Activated B cell treated with CpG ODN at 0.5 μM for 24 hours (primary cell): ENCODE measurements around the gene PRPF6. TPM values are rescaled to one million over a fixed set of nuclear protein-coding genes. Genes with fewer than 3 reads are reported as not detected.

Experiments
- ATAC-seq: fragments of 200-7000 bp; cut with Tn5 transposase; one replicate; pipeline ENCODE4 v1.10.0; 2021; ENCODE audit warnings: low read depth, mild to moderate bottlenecking, moderate library complexity
- CTCF ChIA-PET: fragments of 350-600 bp; sonication (Branson Sonifier 250); formaldehyde crosslinking; loops from one replicate; lab custom pipeline; 2021; ENCODE audit warnings: antibody characterized with exemption; lab: Charles Lee
- POLR2A ChIA-PET: fragments of 350-600 bp; sonication (Branson Sonifier 250); formaldehyde crosslinking; loops from one replicate; lab custom pipeline; 2021; ENCODE audit warnings: antibody characterized with exemption; lab: Charles Lee
- DNase-seq: peaks from one replicate; pipeline ENCODE4 v3.0.0; 2022
- H3K27ac Mint-ChIP-seq: one replicate; pipeline ENCODE4 v1.8.0; 2020; ENCODE audit warnings: mixed read lengths
- H3K27me3 Mint-ChIP-seq: one replicate; pipeline ENCODE4 v1.8.0; 2021; ENCODE audit warnings: mixed read lengths
- H3K36me3 Mint-ChIP-seq: one replicate; pipeline ENCODE4 v1.8.0; 2021; ENCODE audit warnings: low read depth, mixed read lengths
- H3K4me1 Mint-ChIP-seq: one replicate; pipeline ENCODE4 v1.8.0; 2021; ENCODE audit warnings: mixed read lengths
- H3K4me3 Mint-ChIP-seq: one replicate; pipeline ENCODE4 v1.8.0; 2020; ENCODE audit warnings: mild to moderate bottlenecking, mixed read lengths
- H3K9me3 Mint-ChIP-seq: one replicate; pipeline ENCODE4 v1.8.0; 2020; ENCODE audit warnings: mixed read lengths
- intact Hi-C: fragments of 100-400 bp; cut with micrococcal nuclease; formaldehyde crosslinking; loops from one replicate; pipeline ENCODE4 v1.15.1; 2024
- total RNA-seq: library from RNA; stranded (reverse); gene quantifications from 2 replicates; pipeline ENCODE4 v1.2.3, GENCODE V29; 2022
- TF ChIP-seq, protein P1 (sequence below): fragments of 200-600 bp; IDR thresholded peaks from one replicate; pipeline ENCODE4 v1.8.0; 2022; ENCODE audit warnings: antibody characterized with exemption, mild to moderate bottlenecking

PRPF6 gene
- total RNA-seq, 1 donor from 2014 or later: 75.8 TPM

GRCh38 chr20:63943808-63944077 is 37.2 kb upstream of the PRPF6 start:
- no peak overlapping the region for H3K4me3 Mint-ChIP-seq
- ATAC-seq (no peak), DNase-seq (no peak)
- ChIA-PET POLR2A (no interaction called here), CTCF (no interaction called here)
- H3K36me3 Mint-ChIP-seq: peaks cover 38% of the 10 kb centered on the region
- intact Hi-C loops: no loop called here
- peaks cover 33% of the 10 kb centered on the region for H3K4me1 Mint-ChIP-seq
- H3K27me3 Mint-ChIP-seq: no peaks in the 10 kb centered on the region
- H3K27ac Mint-ChIP-seq: no peak overlapping the region
- TF ChIP-seq, protein P1, sequence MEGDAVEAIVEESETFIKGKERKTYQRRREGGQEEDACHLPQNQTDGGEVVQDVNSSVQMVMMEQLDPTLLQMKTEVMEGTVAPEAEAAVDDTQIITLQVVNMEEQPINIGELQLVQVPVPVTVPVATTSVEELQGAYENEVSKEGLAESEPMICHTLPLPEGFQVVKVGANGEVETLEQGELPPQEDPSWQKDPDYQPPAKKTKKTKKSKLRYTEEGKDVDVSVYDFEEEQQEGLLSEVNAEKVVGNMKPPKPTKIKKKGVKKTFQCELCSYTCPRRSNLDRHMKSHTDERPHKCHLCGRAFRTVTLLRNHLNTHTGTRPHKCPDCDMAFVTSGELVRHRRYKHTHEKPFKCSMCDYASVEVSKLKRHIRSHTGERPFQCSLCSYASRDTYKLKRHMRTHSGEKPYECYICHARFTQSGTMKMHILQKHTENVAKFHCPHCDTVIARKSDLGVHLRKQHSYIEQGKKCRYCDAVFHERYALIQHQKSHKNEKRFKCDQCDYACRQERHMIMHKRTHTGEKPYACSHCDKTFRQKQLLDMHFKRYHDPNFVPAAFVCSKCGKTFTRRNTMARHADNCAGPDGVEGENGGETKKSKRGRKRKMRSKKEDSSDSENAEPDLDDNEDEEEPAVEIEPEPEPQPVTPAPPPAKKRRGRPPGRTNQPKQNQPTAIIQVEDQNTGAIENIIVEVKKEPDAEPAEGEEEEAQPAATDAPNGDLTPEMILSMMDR: no peak
- H3K9me3 Mint-ChIP-seq: no peaks in the 10 kb centered on the region

DNA sequence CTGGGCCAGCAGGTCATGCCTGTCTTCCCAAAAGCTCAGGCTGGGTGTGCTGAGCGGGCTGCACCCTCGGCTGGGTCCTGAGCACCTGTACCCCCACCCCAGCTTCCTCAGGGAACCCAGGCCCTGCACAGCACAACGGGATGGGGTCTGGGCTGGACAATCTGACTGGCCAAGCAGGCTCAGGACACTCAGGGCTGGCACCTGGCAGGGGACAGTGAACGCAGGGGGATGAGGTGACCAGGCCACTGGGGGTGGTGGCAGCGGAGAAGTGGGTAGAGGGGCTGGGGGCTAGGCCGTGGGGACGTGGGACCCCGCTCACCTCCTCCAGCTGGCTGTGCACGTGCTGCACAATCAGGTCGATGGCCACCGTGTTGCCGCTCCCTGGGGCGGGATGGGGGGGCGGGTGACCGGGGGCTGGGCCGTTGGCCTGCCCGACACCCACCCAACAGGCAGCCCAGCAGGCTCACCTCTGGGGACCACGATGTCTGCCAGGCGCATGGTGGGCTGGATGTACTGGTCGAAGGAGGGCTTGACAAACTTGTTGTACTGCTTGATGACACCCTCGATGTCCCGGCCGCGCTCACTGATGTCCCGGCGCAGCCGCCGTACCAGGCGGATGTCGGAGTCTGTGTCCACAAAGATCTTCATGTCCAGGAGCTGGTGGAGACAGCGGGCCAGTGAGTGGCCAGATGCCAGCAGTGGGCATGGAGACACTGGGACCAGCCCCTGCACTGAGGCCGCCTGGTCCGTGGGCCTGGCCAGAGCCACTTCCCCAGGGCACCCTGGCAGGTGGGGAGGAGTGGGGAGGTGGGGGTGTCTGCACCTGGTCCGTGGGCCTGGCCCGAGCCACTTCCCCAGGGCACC is 36.6 kb upstream of the PRPF6 start:
- no peak for DNase-seq
- Mint-ChIP-seq H3K36me3 (peaks cover 38% of the 10 kb centered on the region), H3K4me1 (peaks cover 38% of the 10 kb centered on the region), H3K27ac (no peak overlapping the region), H3K4me3 (no peak overlapping the region), H3K9me3 (no peaks in the 10 kb centered on the region), H3K27me3 (no peaks in the 10 kb centered on the region)
- no peak for ATAC-seq
- CTCF ChIA-PET: no interaction called here
- intact Hi-C loops: no loop called here
- POLR2A ChIA-PET: no interaction called here
- TF ChIP-seq, protein P1: no peak

GRCh38 chr20:63945031-63945658 is 35.8 kb upstream of the PRPF6 start:
- Mint-ChIP-seq H3K36me3 (peaks cover 36% of the 10 kb centered on the region), H3K4me1 (peaks cover 47% of the 10 kb centered on the region), H3K9me3 (no peaks in the 10 kb centered on the region), H3K27me3 (no peaks in the 10 kb centered on the region), H3K4me3 (no peak overlapping the region), H3K27ac (no peak overlapping the region)
- ATAC-seq (no peak), DNase-seq (no peak)
- intact Hi-C loops: no loop called here
- POLR2A ChIA-PET: no interaction called here
- CTCF ChIA-PET: no interaction called here
- TF ChIP-seq, protein P1: no peak

GRCh38 chr20:63945921-63946920 is 34.7 kb upstream of the PRPF6 start:
- H3K27me3 Mint-ChIP-seq: no peaks in the 10 kb centered on the region
- peaks cover 52% of the 10 kb centered on the region for H3K4me1 Mint-ChIP-seq
- no peaks in the 10 kb centered on the region for H3K9me3 Mint-ChIP-seq
- no peak overlapping the region for H3K27ac Mint-ChIP-seq
- H3K4me3 Mint-ChIP-seq: no peak overlapping the region
- CTCF ChIA-PET: no interaction called here
- ATAC-seq (no peak), DNase-seq (no peak)
- intact Hi-C loops: no loop called here
- peaks cover 28% of the 10 kb centered on the region for H3K36me3 Mint-ChIP-seq
- TF ChIP-seq, protein P1: no peak
- POLR2A ChIA-PET: interaction anchor here (0.7 kb wide), 1 partner anchor 992 kb away, joined by 3 read pairs; no protein-coding TSS in a partner anchor
